H9 (cell line): ENCODE measurements around the gene LRG1. TPM values are rescaled to one million over a fixed set of nuclear protein-coding genes. Genes with fewer than 3 reads are reported as not detected.

Experiments used
- DNase-seq: peaks from one replicate; pipeline ENCODE4 v3.0.0-alpha.2; 2017
- H2AFZ ChIP-seq: one replicate; pipeline ENCODE4 v1.6.1; 2013; ENCODE audit warnings: mild to moderate bottlenecking, low read length, control low read depth, moderate library complexity
- H2AK5ac ChIP-seq: 2 replicates; pipeline ENCODE4 v1.6.1; 2013; ENCODE audit warnings: low read length, control low read depth, mixed read lengths; ENCODE audit not compliant: insufficient read length
- H2BK120ac ChIP-seq: one replicate; pipeline ENCODE4 v1.6.1; 2013; ENCODE audit warnings: low read depth, mild to moderate bottlenecking, low read length, control low read depth, inconsistent platforms; ENCODE audit not compliant: poor library complexity, severe bottlenecking
- H2BK12ac ChIP-seq: 2 replicates; pipeline ENCODE4 v1.6.1; 2013; ENCODE audit warnings: low read length, control low read depth, mixed read lengths, low read depth; ENCODE audit not compliant: insufficient read length
- H2BK15ac ChIP-seq: 2 replicates; pipeline ENCODE4 v1.6.1; 2013; ENCODE audit warnings: low read depth, low read length, control low read depth
- H2BK20ac ChIP-seq: one replicate; pipeline ENCODE4 v1.6.1; 2013; ENCODE audit warnings: low read depth, mild to moderate bottlenecking, low read length, control low read depth, inconsistent platforms; ENCODE audit not compliant: poor library complexity, severe bottlenecking
- H2BK5ac ChIP-seq: 2 replicates; pipeline ENCODE4 v1.6.1; 2013; ENCODE audit warnings: low read length, control low read depth, mixed read lengths; ENCODE audit not compliant: insufficient read length
- H3K14ac ChIP-seq: 2 replicates; pipeline ENCODE4 v1.6.1; 2013; ENCODE audit warnings: low read length, control low read depth; ENCODE audit not compliant: insufficient read depth
- H3K18ac ChIP-seq: 2 replicates; pipeline ENCODE4 v1.6.1; 2013; ENCODE audit warnings: low read depth, mild to moderate bottlenecking, mixed read lengths, low read length, control low read depth; ENCODE audit not compliant: insufficient read length
- H3K23ac ChIP-seq: 2 replicates; pipeline ENCODE4 v1.6.1; 2013; ENCODE audit warnings: low read length, control low read depth, mixed read lengths, low read depth; ENCODE audit not compliant: insufficient read length
- H3K23me2 ChIP-seq: 2 replicates; pipeline ENCODE4 v1.6.1; 2013; ENCODE audit warnings: low read depth, mild to moderate bottlenecking, mixed read lengths, low read length, control low read depth; ENCODE audit not compliant: insufficient read length, poor library complexity, severe bottlenecking
- H3K27ac ChIP-seq: 2 replicates; pipeline ENCODE4 v1.5.1; 2013; ENCODE audit warnings: low read length, control low read depth, mixed read lengths, low read depth; ENCODE audit not compliant: insufficient read length
- H3K27me3 ChIP-seq: 2 replicates; pipeline ENCODE4 v1.6.1; 2013; ENCODE audit warnings: low read length, control low read depth, inconsistent platforms; ENCODE audit not compliant: insufficient read depth
- H3K4ac ChIP-seq: 2 replicates; pipeline ENCODE4 v1.6.1; 2013; ENCODE audit warnings: low read depth, mild to moderate bottlenecking, control low read depth, inconsistent platforms, low read length, moderate library complexity
- H3K4me1 ChIP-seq: 2 replicates; pipeline ENCODE4 v1.6.1; 2013; ENCODE audit warnings: low read length, control low read depth, inconsistent platforms; ENCODE audit not compliant: insufficient read depth
- H3K4me2 ChIP-seq: 2 replicates; pipeline ENCODE4 v1.6.1; 2013; ENCODE audit warnings: low read length, control low read depth, mixed read lengths; ENCODE audit not compliant: insufficient read length, insufficient read depth
- H3K56ac ChIP-seq: 2 replicates; pipeline ENCODE4 v1.6.1; 2013; ENCODE audit warnings: low read depth, mild to moderate bottlenecking, mixed read lengths, low read length, control low read depth; ENCODE audit not compliant: insufficient read length
- H3K79me1 ChIP-seq: 2 replicates; pipeline ENCODE4 v1.6.1; 2013; ENCODE audit warnings: low read depth, mild to moderate bottlenecking, moderate library complexity, low read length, control low read depth, inconsistent platforms; ENCODE audit not compliant: insufficient read depth, poor library complexity, severe bottlenecking
- H3K79me2 ChIP-seq: 2 replicates; pipeline ENCODE4 v1.6.1; 2013; ENCODE audit warnings: low read length, control low read depth, inconsistent platforms; ENCODE audit not compliant: insufficient read depth
- H3K9ac ChIP-seq: 2 replicates; pipeline ENCODE4 v1.6.1; 2013; ENCODE audit warnings: low read length, control low read depth, mixed read lengths; ENCODE audit not compliant: insufficient read length; ENCODE audit errors: extremely low read depth
- H3K9me3 ChIP-seq: one replicate; pipeline ENCODE4 v1.6.1; 2013; ENCODE audit warnings: low read depth, low read length, inconsistent platforms; ENCODE audit not compliant: control insufficient read depth
- H3T11ph ChIP-seq: one replicate; pipeline ENCODE4 v1.6.1; 2013; ENCODE audit warnings: mild to moderate bottlenecking, low read length, control low read depth, inconsistent platforms
- H4K20me1 ChIP-seq: one replicate; pipeline ENCODE4 v1.6.1; 2013; ENCODE audit not compliant: control insufficient read depth, insufficient read length, insufficient read depth
- H4K5ac ChIP-seq: 2 replicates; pipeline ENCODE4 v1.6.1; 2013; ENCODE audit warnings: low read depth, mild to moderate bottlenecking, mixed read lengths, low read length, control low read depth; ENCODE audit not compliant: insufficient read length
- H4K8ac ChIP-seq: replicated peaks from 2 replicates; pipeline ENCODE4 v1.6.1; 2013; ENCODE audit warnings: low read length, control low read depth, mixed read lengths, low read depth; ENCODE audit not compliant: insufficient read length
- H4K91ac ChIP-seq: 2 replicates; pipeline ENCODE4 v1.6.1; 2013; ENCODE audit warnings: low read depth, mild to moderate bottlenecking, moderate library complexity, mixed read lengths, low read length, control low read depth; ENCODE audit not compliant: insufficient read length
- H3K27ac Mint-ChIP-seq, 3 experiments: 2 replicates in 2 of 3; 3 replicates in 1 of 3; pipeline ENCODE4 v1.8.0; 2020 to 2021; ENCODE audit warnings: mixed read lengths in 3 of 3, mild to moderate bottlenecking in 1 of 3, moderate library complexity in 1 of 3
- H3K27me3 Mint-ChIP-seq: 2 replicates; pipeline ENCODE4 v1.8.0; 2021; ENCODE audit warnings: low read depth, mild to moderate bottlenecking, moderate library complexity, mixed read lengths
- H3K36me3 Mint-ChIP-seq, 3 experiments: 2 replicates in 2 of 3; 3 replicates in 1 of 3; pipeline ENCODE4 v1.8.0; 2020 to 2021; ENCODE audit warnings: low read depth in 3 of 3, mixed read lengths in 3 of 3; ENCODE audit not compliant: insufficient read depth in 1 of 3
- H3K4me1 Mint-ChIP-seq, 2 experiments: 2 replicates each; pipeline ENCODE4 v1.8.0; 2020; ENCODE audit warnings: mixed read lengths in 2 of 2
- H3K4me3 Mint-ChIP-seq, 2 experiments: 2 replicates in 1 of 2; 3 replicates in 1 of 2; pipeline ENCODE4 v1.8.0; 2020 to 2021; ENCODE audit warnings: mild to moderate bottlenecking in 2 of 2, mixed read lengths in 2 of 2, moderate library complexity in 1 of 2
- H3K9me3 Mint-ChIP-seq, 2 experiments: 2 replicates in 1 of 2; 3 replicates in 1 of 2; pipeline ENCODE4 v1.8.0; 2020; ENCODE audit warnings: mild to moderate bottlenecking in 2 of 2, mixed read lengths in 2 of 2, moderate library complexity in 1 of 2
- CTCF ChIP-seq: fragments of 200-600 bp; sonication (generic); conservative IDR thresholded peaks from 3 replicates; pipeline ENCODE4 v1.8.0; 2021; ENCODE audit warnings: antibody characterized with exemption, mild to moderate bottlenecking
- WGBS: extraction: QIAGEN DNeasy Blood & Tissue Kit; methylation state at CpG from one replicate; pipeline ENCODE4 v1.1.7; 2013; ENCODE audit warnings: missing lambda C conversion rate, low lambda C conversion rate, mixed read lengths; ENCODE audit not compliant: insufficient read length; ENCODE audit errors: extremely low coverage; 5-methylcytosine and 5-hydroxymethylcytosine counted together
- total RNA-seq: library from RNA; stranded (reverse); gene quantifications from 2 replicates; pipeline ENCODE4 v1.2.1, GENCODE V29; 2021

The LRG1 gene
- total RNA-seq, 1 experiment from 2014 or later, result 0.24 TPM

- Histone ChIP-seq H3K4ac (no peak overlapping the region), H3K56ac (no peak overlapping the region), H3K23ac (no peak overlapping the region), H2BK15ac (no peak overlapping the region), H2BK20ac (no peak overlapping the region), H3K4me2 (no peak overlapping the region), H3K27me3 (no peaks in the 10 kb centered on the region), H4K20me1 (peaks cover 6% of the 10 kb centered on the region), H2BK120ac (no peak overlapping the region), H4K5ac (no peak overlapping the region), H3K9ac (no peak overlapping the region), H3K23me2 (no peaks in the 10 kb centered on the region), H3K79me1 (no peaks in the 10 kb centered on the region), H4K8ac (no peak overlapping the region), H2AFZ (no peak overlapping the region), H2BK5ac (no peak overlapping the region), H3T11ph (no peak overlapping the region), H3K14ac (no peak overlapping the region), H2AK5ac (no peak overlapping the region), H3K27ac (no peak overlapping the region), H3K4me1 (no peaks in the 10 kb centered on the region; the same call in 1 of the 2 replicates), H4K91ac (no peak overlapping the region), H2BK12ac (no peak overlapping the region), H3K18ac (no peak overlapping the region), H3K79me2 (no peaks in the 10 kb centered on the region), H3K9me3 (no peaks in the 10 kb centered on the region)
- DNase-seq, result peak; percentile 92
- H3K9me3 Mint-ChIP-seq, result no peaks in the 10 kb centered on the region; a peak in 1 of 5 replicates
- no peak for TF ChIP-seq CTCF
- peaks cover 9 to 18% of the 10 kb centered on the region in 2 experiments for H3K4me1 Mint-ChIP-seq
- H3K36me3 Mint-ChIP-seq, result peaks cover 32 to 45% (median 40%) of the 10 kb centered on the region in 3 experiments
- peak overlapping the region in 1 of 2 experiments; percentile 17; a peak in 1 of 5 replicates for H3K4me3 Mint-ChIP-seq
- H3K27me3 Mint-ChIP-seq, result peaks cover 3% of the 10 kb centered on the region
- WGBS, result no CpG with 5 or more reads among the region's 25 CpGs
- no peak overlapping the region; a peak in 1 of 7 replicates for H3K27ac Mint-ChIP-seq
Measured at GRCh38 chr19:4556597-4557127, 16.8 kb upstream of the LRG1 start.
